Fibroblast of skin of left biceps (primary cell): ENCODE results near the gene DBET.
A peak's percentile ranks its signal among the peaks of the same experiment; 100 is the strongest.
"Not testable (repeated sequence)": the region's sequence is repeated elsewhere in the genome, so short reads cannot be mapped to it uniquely, and the experiment has no call there.

Experiments
- DNase-seq, 2 experiments: peaks; one replicate each; pipeline ENCODE4 v3.0.0-alpha.2; 2013; ENCODE audit warnings: low read depth in 2 of 2

Gene DBET

GRCh38 chr4:190064342-190064741 is at the start of gene DBET:
TSS of gene DBET (plus strand) at chr4:190064502.
- DNase-seq = not testable (repeated sequence)

GRCh38 chr4:190014771-190015537 is 49.3 kb upstream of the DBET start:
- no peak for DNase-seq

- DNase-seq = no peak
These were observed 48.5 kb upstream of the DBET start for GRCh38 chr4:190015538-190016368.

GRCh38 chr4:190016369-190017289 is 47.7 kb upstream of the DBET start:
- DNase-seq = no peak

- DNase-seq = no peak
These were observed 46.7 kb upstream of the DBET start for GRCh38 chr4:190017357-190018200.

- no peak for DNase-seq
These were observed 45.9 kb upstream of the DBET start for GRCh38 chr4:190018201-190018920.

- DNase-seq = no peak
These were observed 45.1 kb upstream of the DBET start for GRCh38 chr4:190019023-190019858.

- not testable (repeated sequence) for DNase-seq
These were observed 44.3 kb upstream of the DBET start for GRCh38 chr4:190019859-190020463.

GRCh38 chr4:190020790-190021717 is 43.2 kb upstream of the DBET start:
- peak in 1 of 2 experiments; percentile 5 for DNase-seq

GRCh38 chr4:190021973-190022372 is 42.3 kb upstream of the DBET start:
- DNase-seq = not testable (repeated sequence)

GRCh38 chr4:190022614-190023281 is 41.6 kb upstream of the DBET start:
- not testable (repeated sequence) for DNase-seq

- DNase-seq = not testable (repeated sequence)
These were observed 37.1 kb upstream of the DBET start, which contains the start of gene FRG2 for GRCh38 chr4:190027156-190027555. TSS of gene FRG2 (minus strand) at chr4:190027256. CDS start at chr4:190027204, 52 bp downstream.

- not testable (repeated sequence) for DNase-seq
These were observed 33.0 kb upstream of the DBET start for GRCh38 chr4:190031264-190031663.

GRCh38 chr4:190037704-190038388 is 26.5 kb upstream of the DBET start:
- not testable (repeated sequence) for DNase-seq

GRCh38 chr4:190040873-190041272 is 23.4 kb upstream of the DBET start:
- DNase-seq = not testable (repeated sequence)

GRCh38 chr4:190047627-190048026 is 16.7 kb upstream of the DBET start:
- DNase-seq = not testable (repeated sequence)
